GM23248 (cell line): Measurements from ENCODE around the gene PRIMPOL. TPM values are rescaled to one million over a fixed set of nuclear protein-coding genes. Genes with fewer than 3 reads are reported as not detected.

Source experiments
- DNase-seq: peaks from one replicate; pipeline ENCODE4 v3.0.0-alpha.2; 2015
- H2AFZ ChIP-seq: fragments of 200-600 bp; sonication (generic); 2 replicates; pipeline ENCODE4 v1.6.1; 2016; ENCODE audit warnings: antibody characterized with exemption
- H3F3A ChIP-seq: fragments of 200-600 bp; sonication (generic); 2 replicates; pipeline ENCODE4 v1.6.1; 2016; ENCODE audit warnings: mild to moderate bottlenecking, antibody characterized with exemption, mixed run types; ENCODE audit not compliant: insufficient read depth
- H3K27ac ChIP-seq: fragments of 200-600 bp; sonication (generic); 2 replicates; pipeline ENCODE4 v1.5.1; 2016; ENCODE audit warnings: mild to moderate bottlenecking
- H3K27me3 ChIP-seq: fragments of 200-600 bp; sonication (generic); replicated peaks from 2 replicates; pipeline ENCODE4 v1.6.1; 2016; ENCODE audit warnings: mild to moderate bottlenecking; ENCODE audit not compliant: insufficient read depth
- H3K36me3 ChIP-seq: fragments of 200-600 bp; sonication (generic); 2 replicates; pipeline ENCODE4 v1.6.1; 2016; ENCODE audit warnings: low read depth, mild to moderate bottlenecking
- H3K4me1 ChIP-seq: fragments of 200-600 bp; sonication (generic); 2 replicates; pipeline ENCODE4 v1.6.1; 2016; ENCODE audit warnings: mild to moderate bottlenecking; ENCODE audit not compliant: insufficient read depth
- H3K4me2 ChIP-seq: fragments of 200-600 bp; sonication (generic); one replicate; pipeline ENCODE4 v1.6.1; 2016; ENCODE audit warnings: mild to moderate bottlenecking; ENCODE audit not compliant: unreplicated experiment
- H3K4me3 ChIP-seq: fragments of 200-600 bp; sonication (generic); 2 replicates; pipeline ENCODE4 v1.5.1; 2016; ENCODE audit warnings: mild to moderate bottlenecking
- H3K79me2 ChIP-seq: fragments of 200-600 bp; sonication (generic); 2 replicates; pipeline ENCODE4 v1.6.1; 2016; ENCODE audit warnings: mild to moderate bottlenecking; ENCODE audit not compliant: insufficient read depth
- H3K9ac ChIP-seq: fragments of 200-600 bp; sonication (generic); 2 replicates; pipeline ENCODE4 v1.6.1; 2016; ENCODE audit warnings: mild to moderate bottlenecking
- H3K9me2 ChIP-seq: fragments of 200-600 bp; sonication (generic); 2 replicates; pipeline ENCODE4 v1.6.1; 2016; ENCODE audit warnings: mixed run types, mild to moderate bottlenecking, moderate library complexity; ENCODE audit not compliant: insufficient read depth
- H3K9me3 ChIP-seq: fragments of 200-600 bp; sonication (generic); one replicate; pipeline ENCODE4 v1.6.1; 2017; ENCODE audit warnings: low read depth
- H4K20me1 ChIP-seq: fragments of 200-600 bp; sonication (generic); 2 replicates; pipeline ENCODE4 v1.6.0; 2016; ENCODE audit not compliant: insufficient read depth
- EZH2 ChIP-seq: fragments of 200-600 bp; sonication (generic); IDR thresholded peaks from 2 replicates; pipeline ENCODE4 v1.6.1; 2018; ENCODE audit warnings: antibody characterized with exemption, mild to moderate bottlenecking; ENCODE audit not compliant: insufficient read depth, poor library complexity, severe bottlenecking
- EZH2phosphoT487 ChIP-seq: fragments of 200-600 bp; sonication (generic); IDR thresholded peaks from 2 replicates; pipeline ENCODE4 v1.6.1; 2018; ENCODE audit warnings: antibody characterized with exemption, moderate library complexity, mild to moderate bottlenecking, low read depth; ENCODE audit not compliant: insufficient read depth
- WGBS, 2 experiments: methylation state at CpG; one replicate each; pipeline ENCODE4 v1.1.6; 2015 to 2017; ENCODE audit warnings: low lambda C conversion rate in 2 of 2, low coverage in 1 of 2; ENCODE audit errors: missing lambda C conversion rate in 2 of 2; 5-methylcytosine and 5-hydroxymethylcytosine counted together
- in situ Hi-C: fragments of 300-500 bp; cut with MboI; formaldehyde crosslinking; loops from 2 replicates; pipeline ENCODE4 v1.15.0; 2020
- polyA plus RNA-seq: library from polyadenylated mRNA; unstranded; fragments of >200 nt; fragmentation: Nextera tagmentation; extraction: Ambion mirVana; gene quantifications from 2 replicates; pipeline ENCODE4 v1.2.1, GENCODE V29; 2016
- total RNA-seq: library from RNA; depleted of rRNA; stranded (reverse); fragments of >200 nt; shearing (Covaris generic); gene quantifications from 2 replicates; pipeline ENCODE4 v1.2.3, GENCODE V29; 2014

Gene PRIMPOL
- total and polyA plus RNA-seq, 2 experiments from 2014 or later, result 15.0 to 16.0 TPM

GRCh38 chr4:184668511-184669114 is 19.1 kb downstream of the PRIMPOL start:
- 85 to 86% methylated on average over 9 of the region's 9 CpGs for WGBS, 2 experiments
- Histone ChIP-seq H3K9me2 (no peaks in the 10 kb centered on the region), H3K4me2 (no peak overlapping the region), H3K27ac (no peak overlapping the region), H3K79me2 (no peaks in the 10 kb centered on the region), H3K4me3 (no peak overlapping the region), H3F3A (no peaks in the 10 kb centered on the region), H3K4me1 (no peaks in the 10 kb centered on the region), H4K20me1 (no peaks in the 10 kb centered on the region), H3K9ac (no peak overlapping the region), H3K9me3 (no peaks in the 10 kb centered on the region), H3K27me3 (no peaks in the 10 kb centered on the region), H2AFZ (no peak overlapping the region), H3K36me3 (peaks cover 5% of the 10 kb centered on the region; the same call in 1 of the 2 replicates)
- in situ Hi-C loops, result no loop called here
- DNase-seq, result no peak
- TF ChIP-seq EZH2phosphoT487, result no peak
- TF ChIP-seq EZH2, result no peak

GRCh38 chr4:184669251-184669650 is 19.7 kb downstream of the PRIMPOL start:
- Histone ChIP-seq H3K79me2 (no peaks in the 10 kb centered on the region), H3K4me2 (no peak overlapping the region), H3K4me3 (no peak overlapping the region), H3F3A (no peaks in the 10 kb centered on the region), H3K36me3 (peaks cover 5% of the 10 kb centered on the region; the same call in 1 of the 2 replicates), H3K9me3 (no peaks in the 10 kb centered on the region), H3K27ac (no peak overlapping the region), H3K27me3 (no peaks in the 10 kb centered on the region), H3K9me2 (no peaks in the 10 kb centered on the region), H3K4me1 (no peaks in the 10 kb centered on the region), H3K9ac (no peak overlapping the region), H2AFZ (no peak overlapping the region), H4K20me1 (no peaks in the 10 kb centered on the region)
- TF ChIP-seq EZH2phosphoT487 (no peak), EZH2 (no peak)
- DNase-seq, result no peak
- 85 to 88% methylated on average over 7 of the region's 7 CpGs for WGBS, 2 experiments
- in situ Hi-C loops, result no loop called here

GRCh38 chr4:184671101-184671500 is 21.6 kb downstream of the PRIMPOL start:
- no peak overlapping the region for H3K9ac ChIP-seq
- no peak overlapping the region for H3K4me3 ChIP-seq
- H3K9me2 ChIP-seq, result no peaks in the 10 kb centered on the region
- in situ Hi-C loops, result no loop called here
- H3K36me3 ChIP-seq, result no peaks in the 10 kb centered on the region; the same call in 1 of the 2 replicates
- no peak overlapping the region for H3K27ac ChIP-seq
- H3K79me2 ChIP-seq, result no peaks in the 10 kb centered on the region
- H3F3A ChIP-seq, result no peaks in the 10 kb centered on the region
- TF ChIP-seq EZH2 (no peak), EZH2phosphoT487 (no peak)
- no peak overlapping the region for H2AFZ ChIP-seq
- H4K20me1 ChIP-seq, result no peaks in the 10 kb centered on the region
- no peaks in the 10 kb centered on the region for H3K4me1 ChIP-seq
- H3K9me3 ChIP-seq, result no peaks in the 10 kb centered on the region
- 93 to 97% methylated on average over 9 of the region's 9 CpGs for WGBS, 2 experiments
- no peak for DNase-seq
- no peak overlapping the region for H3K4me2 ChIP-seq
- no peaks in the 10 kb centered on the region for H3K27me3 ChIP-seq

DNA sequence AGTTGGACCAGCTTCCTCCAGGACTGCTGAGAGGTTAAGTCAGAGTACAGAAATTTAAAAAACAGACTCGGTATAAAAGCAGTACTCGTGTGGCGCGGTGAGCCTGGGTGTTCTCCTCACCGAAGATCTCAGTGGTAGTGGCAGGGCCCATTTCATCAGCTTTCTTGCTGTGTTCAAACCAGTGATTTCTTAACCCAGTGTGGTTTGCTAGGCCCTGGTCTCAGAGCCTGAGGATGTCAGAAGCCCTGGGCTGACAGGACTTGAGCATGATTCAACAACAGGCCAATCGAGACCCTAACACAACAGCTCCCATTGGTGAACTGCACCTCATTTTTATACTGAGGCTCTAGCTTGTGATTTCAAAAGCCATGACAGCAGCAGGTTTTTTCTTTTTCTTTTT is 23.2 kb downstream of the PRIMPOL start:
- no peaks in the 10 kb centered on the region for H3K79me2 ChIP-seq
- WGBS, 2 experiments, result 97 to 99% methylated on average over 6 of the region's 6 CpGs
- DNase-seq, result no peak
- H3K4me1 ChIP-seq, result no peaks in the 10 kb centered on the region
- no peak overlapping the region for H2AFZ ChIP-seq
- TF ChIP-seq EZH2phosphoT487 (no peak), EZH2 (no peak)
- no peaks in the 10 kb centered on the region; the same call in 1 of the 2 replicates for H3K36me3 ChIP-seq
- H3K9me3 ChIP-seq, result no peaks in the 10 kb centered on the region
- no peaks in the 10 kb centered on the region for H3K27me3 ChIP-seq
- no peaks in the 10 kb centered on the region for H3F3A ChIP-seq
- H3K4me2 ChIP-seq, result no peak overlapping the region
- no peak overlapping the region for H3K9ac ChIP-seq
- no peak overlapping the region for H3K4me3 ChIP-seq
- H3K27ac ChIP-seq, result no peak overlapping the region
- in situ Hi-C loops, result no loop called here
- no peaks in the 10 kb centered on the region for H3K9me2 ChIP-seq
- H4K20me1 ChIP-seq, result no peaks in the 10 kb centered on the region

GRCh38 chr4:184674011-184674410 is 24.5 kb downstream of the PRIMPOL start:
- no peak overlapping the region for H3K27ac ChIP-seq
- WGBS, 2 experiments, result 98 to 99% methylated on average over 4 of the region's 4 CpGs

More at GRCh38 chr4:184674011-184674410, 24.5 kb downstream of the PRIMPOL start:
- Histone ChIP-seq H3K9me2 (no peaks in the 10 kb centered on the region), H3K4me1 (no peaks in the 10 kb centered on the region), H3K4me2 (no peak overlapping the region), H3K9ac (no peak overlapping the region), H3K9me3 (no peaks in the 10 kb centered on the region), H2AFZ (no peak overlapping the region), H4K20me1 (no peaks in the 10 kb centered on the region), H3K79me2 (no peaks in the 10 kb centered on the region), H3K36me3 (no peaks in the 10 kb centered on the region; the same call in 1 of the 2 replicates), H3F3A (no peaks in the 10 kb centered on the region), H3K4me3 (no peak overlapping the region), H3K27me3 (no peaks in the 10 kb centered on the region)
- in situ Hi-C loops, result no loop called here
- DNase-seq, result no peak
- TF ChIP-seq EZH2 (no peak), EZH2phosphoT487 (no peak)
